ENCODE data around the gene WASL. TPM values are rescaled to one million over a fixed set of nuclear protein-coding genes. Genes with fewer than 3 reads are reported as not detected.

The WASL gene
- total RNA-seq, 1 donor from 2014 or later = 30.4 TPM

- TF ChIP-seq CTCF (conservative IDR thresholded peaks at IDR 0.05) = no peak
- H3K4me1 Mint-ChIP-seq = no peaks in the 10 kb centered on the region
- H3K9me3 Mint-ChIP-seq = no peaks in the 10 kb centered on the region
- H3K27me3 Mint-ChIP-seq (ENCODE audit: low read depth) = no peaks in the 10 kb centered on the region
- H3K27ac Mint-ChIP-seq (ENCODE audit: unreplicated experiment) = no peak overlapping the region
- H3K36me3 Mint-ChIP-seq (ENCODE audit: low read depth) = no peaks in the 10 kb centered on the region
- H3K4me3 Mint-ChIP-seq = no peak overlapping the region
- no peak for DNase-seq (ENCODE audit: low read depth, low spot score)
Measured at GRCh38 chr7:123653162-123653561, 95.6 kb downstream of the WASL start.

GRCh38 chr7:123652406-123652805 is 96.4 kb downstream of the WASL start:
- H3K4me1 Mint-ChIP-seq = no peaks in the 10 kb centered on the region
- no peaks in the 10 kb centered on the region for H3K36me3 Mint-ChIP-seq (ENCODE audit: low read depth)
- no peak overlapping the region for H3K27ac Mint-ChIP-seq (ENCODE audit: unreplicated experiment)
- DNase-seq (ENCODE audit: low read depth, low spot score) = no peak
- no peak for TF ChIP-seq CTCF (conservative IDR thresholded peaks at IDR 0.05)
- no peaks in the 10 kb centered on the region for H3K27me3 Mint-ChIP-seq (ENCODE audit: low read depth)
- no peaks in the 10 kb centered on the region for H3K9me3 Mint-ChIP-seq
- H3K4me3 Mint-ChIP-seq = no peak overlapping the region

- peak overlapping the region; percentile 8 for H3K27ac Mint-ChIP-seq (ENCODE audit: unreplicated experiment)
- peaks cover 4% of the 10 kb centered on the region for H3K9me3 Mint-ChIP-seq
- no peak overlapping the region for H3K4me3 Mint-ChIP-seq
- peaks cover 7% of the 10 kb centered on the region for H3K4me1 Mint-ChIP-seq
- no peak for DNase-seq (ENCODE audit: low read depth, low spot score)
- no peak for TF ChIP-seq CTCF (conservative IDR thresholded peaks at IDR 0.05)
- peaks cover 5% of the 10 kb centered on the region for H3K27me3 Mint-ChIP-seq (ENCODE audit: low read depth)
- H3K36me3 Mint-ChIP-seq (ENCODE audit: low read depth) = no peaks in the 10 kb centered on the region
Measured at GRCh38 chr7:123650595-123650994, 98.2 kb downstream of the WASL start.

GRCh38 chr7:123649964-123650363 is 98.8 kb downstream of the WASL start:
- DNase-seq (ENCODE audit: low read depth, low spot score) = no peak
- Mint-ChIP-seq H3K4me3 (no peak overlapping the region), H3K9me3 (peaks cover 4% of the 10 kb centered on the region), H3K27ac (ENCODE audit: unreplicated experiment) (no peak overlapping the region), H3K4me1 (peaks cover 11% of the 10 kb centered on the region), H3K27me3 (ENCODE audit: low read depth) (peaks cover 5% of the 10 kb centered on the region), H3K36me3 (ENCODE audit: low read depth) (no peaks in the 10 kb centered on the region)
- no peak for TF ChIP-seq CTCF (conservative IDR thresholded peaks at IDR 0.05)

GRCh38 chr7:123647106-123647730 is 101.6 kb downstream of the WASL start:
- no peak for DNase-seq (ENCODE audit: low read depth, low spot score)
- peaks cover 10% of the 10 kb centered on the region for H3K9me3 Mint-ChIP-seq
- peaks cover 32% of the 10 kb centered on the region for H3K4me1 Mint-ChIP-seq
- H3K4me3 Mint-ChIP-seq = no peak overlapping the region
- no peak for TF ChIP-seq CTCF (conservative IDR thresholded peaks at IDR 0.05)
- H3K27ac Mint-ChIP-seq (ENCODE audit: unreplicated experiment) = no peak overlapping the region
- no peaks in the 10 kb centered on the region for H3K36me3 Mint-ChIP-seq (ENCODE audit: low read depth)
- peaks cover 5% of the 10 kb centered on the region for H3K27me3 Mint-ChIP-seq (ENCODE audit: low read depth)
